GM23248 (cell line): ENCODE measurements around the gene TMEM184C.

Experiments
- EZH2 ChIP-seq: fragments of 200-600 bp; sonication (generic); IDR thresholded peaks from 2 replicates; pipeline ENCODE4 v1.6.1; 2018; ENCODE audit warnings: antibody characterized with exemption, mild to moderate bottlenecking; ENCODE audit not compliant: insufficient read depth, poor library complexity, severe bottlenecking
- EZH2phosphoT487 ChIP-seq: fragments of 200-600 bp; sonication (generic); IDR thresholded peaks from 2 replicates; pipeline ENCODE4 v1.6.1; 2018; ENCODE audit warnings: antibody characterized with exemption, moderate library complexity, mild to moderate bottlenecking, low read depth; ENCODE audit not compliant: insufficient read depth

GRCh38 chr4:147617841-147618691 is 869 bp downstream of the TMEM184C start:
- TF ChIP-seq EZH2phosphoT487 (no peak), EZH2 (no peak)
